Gastrocnemius medialis (tissue), 4 donors: ENCODE data around the gene ZNF219. TPM values are rescaled to one million over a fixed set of nuclear protein-coding genes. Genes with fewer than 3 reads are reported as not detected.

Experiments
- ATAC-seq, 2 donors: fragments of 150-250 bp; one replicate each; pipeline ENCODE4 v1.9.1; 2016
- DNase-seq, 2 donors: peaks; one replicate each; pipeline ENCODE4 v3.0.0-alpha.2; 2019
- H3K27ac ChIP-seq, 4 donors: fragments of 200-600 bp; sonication (generic); 1 replicate in 1 of 4; 2 replicates in 3 of 4; pipeline ENCODE4 v1.5.1; 2016 to 2018; ENCODE audit warnings: mild to moderate bottlenecking in 2 of 4, moderate library complexity in 1 of 4
- H3K27me3 ChIP-seq, 3 donors: fragments of 200-600 bp; sonication (generic) in 2 of 3; 1 replicate in 1 of 3; 2 replicates in 2 of 3; pipeline versions ENCODE4 v1.5.1 to v1.6.0; 2016 to 2019; ENCODE audit warnings: mild to moderate bottlenecking in 1 of 3, moderate library complexity in 1 of 3
- H3K36me3 ChIP-seq, 2 donors: fragments of 200-600 bp; sonication (generic) in 1 of 2; one replicate each; pipeline ENCODE4 v1.5.1; 2017 to 2018
- H3K4me1 ChIP-seq, 2 donors: fragments of 200-600 bp; sonication (generic) in 1 of 2; one replicate each; pipeline ENCODE4 v1.5.1; 2016 to 2017; ENCODE audit warnings: mild to moderate bottlenecking in 2 of 2
- H3K4me3 ChIP-seq, 4 donors: fragments of 200-600 bp; sonication (generic) in 3 of 4; 1 replicate in 1 of 4; 2 replicates in 3 of 4; pipeline ENCODE4 v1.5.1; 2016 to 2019; ENCODE audit warnings: mild to moderate bottlenecking in 2 of 4
- H3K9me3 ChIP-seq, 3 donors: fragments of 200-600 bp; sonication (generic) in 2 of 3; 1 replicate in 1 of 3; 2 replicates in 2 of 3; pipeline ENCODE4 v1.5.1; 2016 to 2019
- POLR2A ChIP-seq, 2 donors: fragments of 450-650 bp; IDR thresholded peaks; one replicate each; pipeline ENCODE4 v1.6.1; 2017; ENCODE audit warnings: antibody characterized with exemption in 2 of 2, mild to moderate bottlenecking in 2 of 2, moderate library complexity in 2 of 2
- in situ Hi-C, 4 donors: fragments of 200-750 bp; cut with MboI; loops; one replicate each; pipeline versions ENCODE4 v1.15.0 to v1.8.0; 2017; ENCODE audit warnings: low sequenced_read_pairs in 4 of 4
- intact Hi-C: fragments of 100-400 bp; cut with DNase I; formaldehyde crosslinking; loops from one replicate; pipeline ENCODE4 v1.15.1; 2023; ENCODE audit warnings: low total_unique reads
- total RNA-seq, 4 donors: library from RNA; depleted of rRNA; stranded (reverse); fragments of >200 nt; gene quantifications; one replicate each; pipeline versions ENCODE4 v1.1.0 to v1.2.3, GENCODE V29; 2016
- TF ChIP-seq, protein P1 (sequence below), 5 experiments: fragments of 450-650 bp in 3 of 5; fragments of 200-600 bp in 2 of 5; sonication (generic) in 2 of 5; IDR thresholded peaks in 4 of 5; conservative IDR thresholded peaks in 1 of 5; 1 replicate in 4 of 5; 2 replicates in 1 of 5; pipeline ENCODE4 v1.5.1; 2016 to 2019; ENCODE audit warnings: antibody characterized with exemption in 5 of 5, mild to moderate bottlenecking in 3 of 5, moderate library complexity in 3 of 5

Gene ZNF219
- total RNA-seq, 4 donors from 2014 or later = 25.9 to 48.9 (median 43.9) TPM

- in situ Hi-C loops = loop anchor here in 1 of 4 donors (25.0 kb wide), 1 partner anchor 369 kb away; the partner anchor contains the start of genes ANG and RNASE4
- H3K4me1 ChIP-seq = no peaks in the 10 kb centered on the region
- H3K27me3 ChIP-seq = no peaks in the 10 kb centered on the region
- no peak for TF ChIP-seq POLR2A (IDR thresholded peaks at IDR 0.05)
- TF ChIP-seq, protein P1, sequence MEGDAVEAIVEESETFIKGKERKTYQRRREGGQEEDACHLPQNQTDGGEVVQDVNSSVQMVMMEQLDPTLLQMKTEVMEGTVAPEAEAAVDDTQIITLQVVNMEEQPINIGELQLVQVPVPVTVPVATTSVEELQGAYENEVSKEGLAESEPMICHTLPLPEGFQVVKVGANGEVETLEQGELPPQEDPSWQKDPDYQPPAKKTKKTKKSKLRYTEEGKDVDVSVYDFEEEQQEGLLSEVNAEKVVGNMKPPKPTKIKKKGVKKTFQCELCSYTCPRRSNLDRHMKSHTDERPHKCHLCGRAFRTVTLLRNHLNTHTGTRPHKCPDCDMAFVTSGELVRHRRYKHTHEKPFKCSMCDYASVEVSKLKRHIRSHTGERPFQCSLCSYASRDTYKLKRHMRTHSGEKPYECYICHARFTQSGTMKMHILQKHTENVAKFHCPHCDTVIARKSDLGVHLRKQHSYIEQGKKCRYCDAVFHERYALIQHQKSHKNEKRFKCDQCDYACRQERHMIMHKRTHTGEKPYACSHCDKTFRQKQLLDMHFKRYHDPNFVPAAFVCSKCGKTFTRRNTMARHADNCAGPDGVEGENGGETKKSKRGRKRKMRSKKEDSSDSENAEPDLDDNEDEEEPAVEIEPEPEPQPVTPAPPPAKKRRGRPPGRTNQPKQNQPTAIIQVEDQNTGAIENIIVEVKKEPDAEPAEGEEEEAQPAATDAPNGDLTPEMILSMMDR (IDR thresholded peaks at IDR 0.05 in 4 of 5, conservative IDR thresholded peaks at IDR 0.05 in 1 of 5) = no peak
- intact Hi-C loops = loop anchor here (5.0 kb wide), 1 partner anchor 41 kb away; the partner anchor contains the start of gene ZNF219
- DNase-seq (no peak), ATAC-seq (no peak)
- no peaks in the 10 kb centered on the region for H3K9me3 ChIP-seq
- H3K36me3 ChIP-seq = no peaks in the 10 kb centered on the region
- H3K27ac ChIP-seq = no peak overlapping the region
- H3K4me3 ChIP-seq = no peak overlapping the region
Measured at GRCh38 chr14:21056520-21057163, 41.8 kb downstream of the ZNF219 start.

DNA sequence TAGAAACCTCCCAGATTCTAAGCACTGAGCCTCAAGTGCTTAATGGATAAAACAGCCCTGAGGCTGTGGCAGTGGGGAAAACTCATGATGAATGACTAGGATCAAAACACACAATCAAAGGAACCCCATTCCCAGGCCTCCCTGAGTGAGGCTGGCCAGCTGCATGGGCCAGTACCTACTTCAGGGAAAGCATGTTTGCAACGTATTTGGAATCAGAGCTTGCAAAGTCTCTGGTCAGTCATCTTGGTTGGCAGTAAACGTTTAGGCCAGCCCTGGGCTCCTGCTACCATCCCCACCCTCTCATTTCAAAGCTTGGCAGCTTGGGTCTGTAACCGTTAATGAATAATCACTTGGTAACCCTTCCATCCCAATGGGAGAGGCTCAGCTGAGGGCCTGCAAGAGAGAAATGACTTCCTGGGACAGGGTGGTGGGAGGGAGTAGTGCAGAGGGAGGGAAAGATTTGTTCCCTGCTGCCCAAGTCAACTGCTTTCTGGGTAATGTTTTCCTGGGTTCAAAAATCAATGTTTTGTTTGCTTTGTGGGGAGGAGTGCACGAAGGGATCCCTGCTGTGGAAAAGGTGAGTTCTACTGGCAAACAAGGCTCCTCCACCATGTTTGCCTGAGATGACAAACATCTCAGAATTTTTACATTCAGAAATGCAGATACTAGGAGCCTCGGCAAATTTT is 42.9 kb downstream of the ZNF219 start:
- no peak for DNase-seq
- ATAC-seq = no peak

GRCh38 chr14:21054768-21055145 is 43.7 kb downstream of the ZNF219 start:
- TF ChIP-seq, protein P1 (IDR thresholded peaks at IDR 0.05 in 4 of 5, conservative IDR thresholded peaks at IDR 0.05 in 1 of 5) = no peak
- TF ChIP-seq POLR2A (IDR thresholded peaks at IDR 0.05) = no peak
- ATAC-seq = no peak
- intact Hi-C loops (loop anchor here (5.0 kb wide), 1 partner anchor 43 kb away; the partner anchor contains the start of gene ZNF219), in situ Hi-C loops (loop anchor here in 1 of 4 donors (25.0 kb wide), 1 partner anchor 367 kb away; the partner anchor contains the start of genes ANG and RNASE4)
- Histone ChIP-seq H3K27ac (no peak overlapping the region), H3K27me3 (no peaks in the 10 kb centered on the region), H3K36me3 (no peaks in the 10 kb centered on the region), H3K4me3 (no peak overlapping the region), H3K4me1 (no peaks in the 10 kb centered on the region), H3K9me3 (no peaks in the 10 kb centered on the region)
- DNase-seq = no peak

More for the DNA sequence above, 42.9 kb downstream of the ZNF219 start:
- intact Hi-C loops = loop anchor here (5.0 kb wide), 1 partner anchor 42 kb away; the partner anchor contains the start of gene ZNF219
- Histone ChIP-seq H3K4me3 (no peak overlapping the region), H3K27me3 (no peaks in the 10 kb centered on the region), H3K27ac (no peak overlapping the region), H3K4me1 (no peaks in the 10 kb centered on the region), H3K9me3 (no peaks in the 10 kb centered on the region), H3K36me3 (no peaks in the 10 kb centered on the region)
- TF ChIP-seq, protein P1 (IDR thresholded peaks at IDR 0.05 in 4 of 5, conservative IDR thresholded peaks at IDR 0.05 in 1 of 5) = no peak
- TF ChIP-seq POLR2A (IDR thresholded peaks at IDR 0.05) = no peak
- in situ Hi-C loops = loop anchor here in 1 of 4 donors (25.0 kb wide), 1 partner anchor 368 kb away; the partner anchor contains the start of genes ANG and RNASE4

DNA sequence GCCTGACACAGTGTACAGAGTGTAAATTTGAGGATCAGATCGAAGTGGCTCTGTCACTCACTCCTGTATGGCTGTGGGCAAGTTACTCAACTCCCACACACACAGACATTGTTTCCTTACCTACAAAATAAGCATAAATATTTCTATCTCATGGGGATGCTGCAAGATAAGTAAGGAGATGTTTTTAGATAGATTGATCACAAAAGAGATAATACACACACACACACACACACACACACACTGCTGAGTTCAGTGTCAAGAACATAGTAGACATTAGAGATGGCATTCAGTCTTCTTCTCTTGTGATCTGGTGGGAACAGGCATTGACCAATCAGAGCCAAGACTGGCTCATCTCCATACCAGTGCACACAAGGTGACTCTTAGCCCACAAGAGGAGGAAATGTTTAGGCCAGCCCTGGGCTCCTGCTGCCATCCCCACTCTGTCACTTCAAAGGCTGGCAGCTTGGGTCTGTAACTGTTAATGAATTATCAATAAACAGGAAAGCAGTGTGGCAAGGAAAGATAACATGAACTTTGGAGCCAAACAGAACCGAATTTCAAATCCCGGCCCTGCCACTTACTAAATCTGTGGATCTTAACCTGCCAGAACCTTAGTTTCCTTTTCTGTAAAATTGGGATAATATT is 44.2 kb downstream of the ZNF219 start:
- TF ChIP-seq POLR2A (IDR thresholded peaks at IDR 0.05) = no peak
- TF ChIP-seq, protein P1 (IDR thresholded peaks at IDR 0.05 in 4 of 5, conservative IDR thresholded peaks at IDR 0.05 in 1 of 5) = no peak
- Histone ChIP-seq H3K4me3 (no peak overlapping the region), H3K9me3 (no peaks in the 10 kb centered on the region), H3K27me3 (no peaks in the 10 kb centered on the region), H3K4me1 (no peaks in the 10 kb centered on the region), H3K36me3 (no peaks in the 10 kb centered on the region), H3K27ac (no peak overlapping the region)
- in situ Hi-C loops (loop anchor here in 1 of 4 donors (25.0 kb wide), 1 partner anchor 367 kb away; the partner anchor contains the start of genes ANG and RNASE4), intact Hi-C loops (no loop called here)
- ATAC-seq = no peak
- no peak for DNase-seq
